H9 (cell line): Measurements from ENCODE around the gene C3orf38. TPM values are rescaled to one million over a fixed set of nuclear protein-coding genes. Genes with fewer than 3 reads are reported as not detected.

Experiments
- DNase-seq: peaks from one replicate; pipeline ENCODE4 v3.0.0-alpha.2; 2017
- H2AFZ ChIP-seq: one replicate; pipeline ENCODE4 v1.6.1; 2013; ENCODE audit warnings: mild to moderate bottlenecking, low read length, control low read depth, moderate library complexity
- H2AK5ac ChIP-seq: 2 replicates; pipeline ENCODE4 v1.6.1; 2013; ENCODE audit warnings: low read length, control low read depth, mixed read lengths; ENCODE audit not compliant: insufficient read length
- H2BK120ac ChIP-seq: one replicate; pipeline ENCODE4 v1.6.1; 2013; ENCODE audit warnings: low read depth, mild to moderate bottlenecking, low read length, control low read depth, inconsistent platforms; ENCODE audit not compliant: poor library complexity, severe bottlenecking
- H2BK12ac ChIP-seq: 2 replicates; pipeline ENCODE4 v1.6.1; 2013; ENCODE audit warnings: low read length, control low read depth, mixed read lengths, low read depth; ENCODE audit not compliant: insufficient read length
- H2BK15ac ChIP-seq: 2 replicates; pipeline ENCODE4 v1.6.1; 2013; ENCODE audit warnings: low read depth, low read length, control low read depth
- H2BK20ac ChIP-seq: one replicate; pipeline ENCODE4 v1.6.1; 2013; ENCODE audit warnings: low read depth, mild to moderate bottlenecking, low read length, control low read depth, inconsistent platforms; ENCODE audit not compliant: poor library complexity, severe bottlenecking
- H2BK5ac ChIP-seq: 2 replicates; pipeline ENCODE4 v1.6.1; 2013; ENCODE audit warnings: low read length, control low read depth, mixed read lengths; ENCODE audit not compliant: insufficient read length
- H3K14ac ChIP-seq: 2 replicates; pipeline ENCODE4 v1.6.1; 2013; ENCODE audit warnings: low read length, control low read depth; ENCODE audit not compliant: insufficient read depth
- H3K18ac ChIP-seq: 2 replicates; pipeline ENCODE4 v1.6.1; 2013; ENCODE audit warnings: low read depth, mild to moderate bottlenecking, mixed read lengths, low read length, control low read depth; ENCODE audit not compliant: insufficient read length
- H3K23ac ChIP-seq: 2 replicates; pipeline ENCODE4 v1.6.1; 2013; ENCODE audit warnings: low read length, control low read depth, mixed read lengths, low read depth; ENCODE audit not compliant: insufficient read length
- H3K23me2 ChIP-seq: 2 replicates; pipeline ENCODE4 v1.6.1; 2013; ENCODE audit warnings: low read depth, mild to moderate bottlenecking, mixed read lengths, low read length, control low read depth; ENCODE audit not compliant: insufficient read length, poor library complexity, severe bottlenecking
- H3K27ac ChIP-seq: 2 replicates; pipeline ENCODE4 v1.5.1; 2013; ENCODE audit warnings: low read length, control low read depth, mixed read lengths, low read depth; ENCODE audit not compliant: insufficient read length
- H3K27me3 ChIP-seq: 2 replicates; pipeline ENCODE4 v1.6.1; 2013; ENCODE audit warnings: low read length, control low read depth, inconsistent platforms; ENCODE audit not compliant: insufficient read depth
- H3K4ac ChIP-seq: 2 replicates; pipeline ENCODE4 v1.6.1; 2013; ENCODE audit warnings: low read depth, mild to moderate bottlenecking, control low read depth, inconsistent platforms, low read length, moderate library complexity
- H3K4me1 ChIP-seq: 2 replicates; pipeline ENCODE4 v1.6.1; 2013; ENCODE audit warnings: low read length, control low read depth, inconsistent platforms; ENCODE audit not compliant: insufficient read depth
- H3K4me2 ChIP-seq: 2 replicates; pipeline ENCODE4 v1.6.1; 2013; ENCODE audit warnings: low read length, control low read depth, mixed read lengths; ENCODE audit not compliant: insufficient read length, insufficient read depth
- H3K56ac ChIP-seq: 2 replicates; pipeline ENCODE4 v1.6.1; 2013; ENCODE audit warnings: low read depth, mild to moderate bottlenecking, mixed read lengths, low read length, control low read depth; ENCODE audit not compliant: insufficient read length
- H3K79me1 ChIP-seq: 2 replicates; pipeline ENCODE4 v1.6.1; 2013; ENCODE audit warnings: low read depth, mild to moderate bottlenecking, moderate library complexity, low read length, control low read depth, inconsistent platforms; ENCODE audit not compliant: insufficient read depth, poor library complexity, severe bottlenecking
- H3K79me2 ChIP-seq: 2 replicates; pipeline ENCODE4 v1.6.1; 2013; ENCODE audit warnings: low read length, control low read depth, inconsistent platforms; ENCODE audit not compliant: insufficient read depth
- H3K9ac ChIP-seq: 2 replicates; pipeline ENCODE4 v1.6.1; 2013; ENCODE audit warnings: low read length, control low read depth, mixed read lengths; ENCODE audit not compliant: insufficient read length; ENCODE audit errors: extremely low read depth
- H3K9me3 ChIP-seq: one replicate; pipeline ENCODE4 v1.6.1; 2013; ENCODE audit warnings: low read depth, low read length, inconsistent platforms; ENCODE audit not compliant: control insufficient read depth
- H3T11ph ChIP-seq: one replicate; pipeline ENCODE4 v1.6.1; 2013; ENCODE audit warnings: mild to moderate bottlenecking, low read length, control low read depth, inconsistent platforms
- H4K20me1 ChIP-seq: one replicate; pipeline ENCODE4 v1.6.1; 2013; ENCODE audit not compliant: control insufficient read depth, insufficient read length, insufficient read depth
- H4K5ac ChIP-seq: 2 replicates; pipeline ENCODE4 v1.6.1; 2013; ENCODE audit warnings: low read depth, mild to moderate bottlenecking, mixed read lengths, low read length, control low read depth; ENCODE audit not compliant: insufficient read length
- H4K8ac ChIP-seq: replicated peaks from 2 replicates; pipeline ENCODE4 v1.6.1; 2013; ENCODE audit warnings: low read length, control low read depth, mixed read lengths, low read depth; ENCODE audit not compliant: insufficient read length
- H4K91ac ChIP-seq: 2 replicates; pipeline ENCODE4 v1.6.1; 2013; ENCODE audit warnings: low read depth, mild to moderate bottlenecking, moderate library complexity, mixed read lengths, low read length, control low read depth; ENCODE audit not compliant: insufficient read length
- H3K27ac Mint-ChIP-seq, 3 experiments: 2 replicates in 2 of 3; 3 replicates in 1 of 3; pipeline ENCODE4 v1.8.0; 2020 to 2021; ENCODE audit warnings: mixed read lengths in 3 of 3, mild to moderate bottlenecking in 1 of 3, moderate library complexity in 1 of 3
- H3K27me3 Mint-ChIP-seq: 2 replicates; pipeline ENCODE4 v1.8.0; 2021; ENCODE audit warnings: low read depth, mild to moderate bottlenecking, moderate library complexity, mixed read lengths
- H3K36me3 Mint-ChIP-seq, 3 experiments: 2 replicates in 2 of 3; 3 replicates in 1 of 3; pipeline ENCODE4 v1.8.0; 2020 to 2021; ENCODE audit warnings: low read depth in 3 of 3, mixed read lengths in 3 of 3; ENCODE audit not compliant: insufficient read depth in 1 of 3
- H3K4me1 Mint-ChIP-seq, 2 experiments: 2 replicates each; pipeline ENCODE4 v1.8.0; 2020; ENCODE audit warnings: mixed read lengths in 2 of 2
- H3K4me3 Mint-ChIP-seq, 2 experiments: 2 replicates in 1 of 2; 3 replicates in 1 of 2; pipeline ENCODE4 v1.8.0; 2020 to 2021; ENCODE audit warnings: mild to moderate bottlenecking in 2 of 2, mixed read lengths in 2 of 2, moderate library complexity in 1 of 2
- H3K9me3 Mint-ChIP-seq, 2 experiments: 2 replicates in 1 of 2; 3 replicates in 1 of 2; pipeline ENCODE4 v1.8.0; 2020; ENCODE audit warnings: mild to moderate bottlenecking in 2 of 2, mixed read lengths in 2 of 2, moderate library complexity in 1 of 2
- WGBS: extraction: QIAGEN DNeasy Blood & Tissue Kit; methylation state at CpG from one replicate; pipeline ENCODE4 v1.1.7; 2013; ENCODE audit warnings: missing lambda C conversion rate, low lambda C conversion rate, mixed read lengths; ENCODE audit not compliant: insufficient read length; ENCODE audit errors: extremely low coverage; 5-methylcytosine and 5-hydroxymethylcytosine counted together
- total RNA-seq: library from RNA; stranded (reverse); gene quantifications from 2 replicates; pipeline ENCODE4 v1.2.1, GENCODE V29; 2021
- TF ChIP-seq, protein P1 (sequence below): fragments of 200-600 bp; sonication (generic); conservative IDR thresholded peaks from 3 replicates; pipeline ENCODE4 v1.8.0; 2021; ENCODE audit warnings: antibody characterized with exemption, mild to moderate bottlenecking

Gene C3orf38
- total RNA-seq, 1 experiment from 2014 or later = 36.6 TPM

DNA sequence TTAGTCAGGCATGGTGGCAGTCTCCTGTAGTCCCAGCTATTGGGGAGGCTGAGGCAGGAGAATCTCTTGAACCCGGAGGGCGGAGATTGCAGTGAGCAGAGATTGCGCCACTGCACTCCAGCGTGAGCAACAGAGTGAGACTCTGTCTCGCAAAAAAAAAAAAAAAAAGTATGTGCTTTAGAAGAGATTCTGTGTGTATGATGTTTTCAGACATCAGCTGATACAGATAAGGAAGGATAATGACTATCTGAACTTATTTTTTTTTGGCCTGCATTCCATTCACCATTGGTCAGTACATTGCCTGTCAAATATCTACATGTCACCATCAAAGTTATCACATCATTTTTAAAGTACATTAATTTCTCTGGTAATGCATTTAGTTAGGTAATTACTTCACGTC lies 17.4 kb downstream of the C3orf38 start:
- Histone ChIP-seq H2BK20ac (no peak overlapping the region), H2AK5ac (no peak overlapping the region), H3K4ac (no peak overlapping the region), H3K4me1 (no peaks in the 10 kb centered on the region), H3K9me3 (no peaks in the 10 kb centered on the region), H3K4me2 (no peak overlapping the region), H3T11ph (no peak overlapping the region), H3K79me1 (no peaks in the 10 kb centered on the region), H3K18ac (no peak overlapping the region), H3K14ac (no peak overlapping the region), H2BK12ac (no peak overlapping the region), H4K20me1 (no peaks in the 10 kb centered on the region), H3K23ac (no peak overlapping the region), H3K79me2 (no peaks in the 10 kb centered on the region), H3K27ac (no peak overlapping the region), H2BK5ac (no peak overlapping the region), H3K9ac (no peak overlapping the region), H3K27me3 (no peaks in the 10 kb centered on the region), H3K56ac (no peak overlapping the region), H4K8ac (no peak overlapping the region), H4K91ac (no peak overlapping the region), H4K5ac (no peak overlapping the region), H3K23me2 (no peaks in the 10 kb centered on the region), H2BK15ac (no peak overlapping the region), H2AFZ (no peak overlapping the region), H2BK120ac (no peak overlapping the region)
- Mint-ChIP-seq H3K4me3 (no peak overlapping the region), H3K27me3 (no peaks in the 10 kb centered on the region), H3K9me3 (peaks cover 0 to 5% of the 10 kb centered on the region in 2 experiments; a peak in 2 of 5 replicates), H3K36me3 (peaks cover 6 to 30% (median 15%) of the 10 kb centered on the region in 3 experiments; a peak in 5 of 7 replicates), H3K27ac (no peak overlapping the region), H3K4me1 (peaks cover 1 to 3% of the 10 kb centered on the region in 2 experiments; a peak in 2 of 4 replicates)
- TF ChIP-seq, protein P1, sequence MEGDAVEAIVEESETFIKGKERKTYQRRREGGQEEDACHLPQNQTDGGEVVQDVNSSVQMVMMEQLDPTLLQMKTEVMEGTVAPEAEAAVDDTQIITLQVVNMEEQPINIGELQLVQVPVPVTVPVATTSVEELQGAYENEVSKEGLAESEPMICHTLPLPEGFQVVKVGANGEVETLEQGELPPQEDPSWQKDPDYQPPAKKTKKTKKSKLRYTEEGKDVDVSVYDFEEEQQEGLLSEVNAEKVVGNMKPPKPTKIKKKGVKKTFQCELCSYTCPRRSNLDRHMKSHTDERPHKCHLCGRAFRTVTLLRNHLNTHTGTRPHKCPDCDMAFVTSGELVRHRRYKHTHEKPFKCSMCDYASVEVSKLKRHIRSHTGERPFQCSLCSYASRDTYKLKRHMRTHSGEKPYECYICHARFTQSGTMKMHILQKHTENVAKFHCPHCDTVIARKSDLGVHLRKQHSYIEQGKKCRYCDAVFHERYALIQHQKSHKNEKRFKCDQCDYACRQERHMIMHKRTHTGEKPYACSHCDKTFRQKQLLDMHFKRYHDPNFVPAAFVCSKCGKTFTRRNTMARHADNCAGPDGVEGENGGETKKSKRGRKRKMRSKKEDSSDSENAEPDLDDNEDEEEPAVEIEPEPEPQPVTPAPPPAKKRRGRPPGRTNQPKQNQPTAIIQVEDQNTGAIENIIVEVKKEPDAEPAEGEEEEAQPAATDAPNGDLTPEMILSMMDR = no peak
- DNase-seq = no peak
- no CpG with 5 or more reads among the region's 6 CpGs for WGBS
